Activated CD8-positive, alpha-beta T cell treated with anti-CD3 and anti-CD28 coated beads for 36 hours (primary cell): ENCODE results near the gene TOX3. TPM values are rescaled to one million over a fixed set of nuclear protein-coding genes. Genes with fewer than 3 reads are reported as not detected.

ENCODE experiments used
- ATAC-seq: fragments of 200-7000 bp; cut with Tn5 transposase; one replicate; pipeline ENCODE4 v1.10.0; 2021; ENCODE audit warnings: mild to moderate bottlenecking, moderate library complexity
- CTCF ChIA-PET: fragments of 350-600 bp; sonication (Branson Sonifier 250); formaldehyde crosslinking; loops from one replicate; lab custom pipeline; 2021; ENCODE audit warnings: antibody characterized with exemption; lab: Charles Lee
- POLR2A ChIA-PET: fragments of 350-600 bp; sonication (Branson Sonifier 250); formaldehyde crosslinking; loops from one replicate; lab custom pipeline; 2021; ENCODE audit warnings: antibody characterized with exemption; lab: Charles Lee
- DNase-seq: peaks from one replicate; pipeline ENCODE4 v3.0.0-alpha.2; 2020
- H3K27ac Mint-ChIP-seq: one replicate; pipeline ENCODE4 v1.8.0; 2021; ENCODE audit warnings: mild to moderate bottlenecking, mixed read lengths
- H3K27me3 Mint-ChIP-seq: one replicate; pipeline ENCODE4 v1.8.0; 2021; ENCODE audit warnings: mixed read lengths
- H3K36me3 Mint-ChIP-seq: one replicate; pipeline ENCODE4 v1.8.0; 2021; ENCODE audit warnings: low read depth, mixed read lengths
- H3K4me1 Mint-ChIP-seq: one replicate; pipeline ENCODE4 v1.8.0; 2021; ENCODE audit warnings: low read depth, mixed read lengths
- H3K4me3 Mint-ChIP-seq: one replicate; pipeline ENCODE4 v1.8.0; 2021; ENCODE audit warnings: mild to moderate bottlenecking, moderate library complexity, mixed read lengths
- H3K9me3 Mint-ChIP-seq: one replicate; pipeline ENCODE4 v1.8.0; 2021; ENCODE audit warnings: mixed read lengths
- CTCF ChIP-seq: fragments of 200-600 bp; IDR thresholded peaks from one replicate; pipeline ENCODE4 v1.8.0; 2022; ENCODE audit warnings: antibody characterized with exemption, mild to moderate bottlenecking
- intact Hi-C: fragments of 100-400 bp; cut with micrococcal nuclease; formaldehyde crosslinking; loops from one replicate; pipeline ENCODE4 v1.10.0; 2022
- total RNA-seq, 2 experiments: library from RNA; stranded (reverse); gene quantifications; one replicate each; pipeline ENCODE4 v1.2.3, GENCODE V29; 2021

The TOX3 gene
- total RNA-seq, 2 experiments from 2014 or later: not detected

GRCh38 chr16:52404546-52404945 is 142.4 kb downstream of the TOX3 start:
- Mint-ChIP-seq H3K36me3 (no peaks in the 10 kb centered on the region), H3K27ac (no peak overlapping the region), H3K9me3 (peaks cover 4% of the 10 kb centered on the region), H3K27me3 (no peaks in the 10 kb centered on the region), H3K4me3 (no peak overlapping the region), H3K4me1 (no peaks in the 10 kb centered on the region)
- intact Hi-C loops: no loop called here
- CTCF ChIA-PET: no interaction called here
- POLR2A ChIA-PET: no interaction called here
- no peak for ATAC-seq
- no peak for TF ChIP-seq CTCF
- DNase-seq: no peak

- ATAC-seq (no peak), DNase-seq (no peak)
- POLR2A ChIA-PET: no interaction called here
- no peaks in the 10 kb centered on the region for H3K27me3 Mint-ChIP-seq
- no peaks in the 10 kb centered on the region for H3K9me3 Mint-ChIP-seq
- CTCF ChIA-PET: no interaction called here
- no peaks in the 10 kb centered on the region for H3K36me3 Mint-ChIP-seq
- TF ChIP-seq CTCF: no peak
- no peak overlapping the region for H3K4me3 Mint-ChIP-seq
- intact Hi-C loops: loop anchor here (10.0 kb wide), 1 partner anchor 64 kb away; no protein-coding TSS in a partner anchor
- H3K27ac Mint-ChIP-seq: no peak overlapping the region
- H3K4me1 Mint-ChIP-seq: no peaks in the 10 kb centered on the region
These were observed 147.8 kb downstream of the TOX3 start for GRCh38 chr16:52399116-52399515.

GRCh38 chr16:52398491-52398960 is 148.4 kb downstream of the TOX3 start:
- Mint-ChIP-seq H3K36me3 (no peaks in the 10 kb centered on the region), H3K4me1 (no peaks in the 10 kb centered on the region)

GRCh38 chr16:52398021-52398420 is 148.9 kb downstream of the TOX3 start:
- intact Hi-C loops: loop anchor here (10.0 kb wide), 1 partner anchor 63 kb away; no protein-coding TSS in a partner anchor
- no peak for DNase-seq
- Mint-ChIP-seq H3K36me3 (no peaks in the 10 kb centered on the region), H3K4me1 (no peaks in the 10 kb centered on the region), H3K27me3 (no peaks in the 10 kb centered on the region), H3K4me3 (no peak overlapping the region), H3K9me3 (no peaks in the 10 kb centered on the region), H3K27ac (no peak overlapping the region)
- ChIA-PET CTCF (no interaction called here), POLR2A (no interaction called here)
- TF ChIP-seq CTCF: no peak
- no peak for ATAC-seq

More at GRCh38 chr16:52398491-52398960, 148.4 kb downstream of the TOX3 start:
- CTCF ChIA-PET: no interaction called here
- Mint-ChIP-seq H3K4me3 (no peak overlapping the region), H3K27ac (no peak overlapping the region), H3K9me3 (no peaks in the 10 kb centered on the region), H3K27me3 (no peaks in the 10 kb centered on the region)
- POLR2A ChIA-PET: no interaction called here
- TF ChIP-seq CTCF: no peak
- ATAC-seq (no peak), DNase-seq (no peak)
- intact Hi-C loops: loop anchor here (10.0 kb wide), 1 partner anchor 64 kb away; no protein-coding TSS in a partner anchor

GRCh38 chr16:52393448-52393847 is 153.5 kb downstream of the TOX3 start:
- no peak for TF ChIP-seq CTCF
- Mint-ChIP-seq H3K36me3 (no peaks in the 10 kb centered on the region), H3K9me3 (peaks cover 3% of the 10 kb centered on the region), H3K27me3 (no peaks in the 10 kb centered on the region), H3K27ac (no peak overlapping the region), H3K4me3 (no peak overlapping the region), H3K4me1 (no peaks in the 10 kb centered on the region)
- ATAC-seq (no peak), DNase-seq (no peak)
- intact Hi-C loops: loop anchor here (10.0 kb wide), 1 partner anchor 59 kb away; no protein-coding TSS in a partner anchor
- CTCF ChIA-PET: no interaction called here
- POLR2A ChIA-PET: no interaction called here
